ENCODE results near the gene HOMEZ. TPM values are rescaled to one million over a fixed set of nuclear protein-coding genes. Genes with fewer than 3 reads are reported as not detected.
"Not testable (repeated sequence)": the region's sequence is repeated elsewhere in the genome, so short reads cannot be mapped to it uniquely, and the experiment has no call there.

HOMEZ gene
- total RNA-seq, 1 experiment from 2014 or later = 7.6 TPM

- no peaks in the 10 kb centered on the region for H3K36me3 ChIP-seq (ENCODE audit: control insufficient read depth, insufficient read depth, low read length)
Observed at GRCh38 chr14:23237772-23238594, 47.9 kb downstream of the HOMEZ start, which contains the start of gene RNF212B. Gene RNF212B, plus strand, starts transcription at chr14:23237936. Its CDS starts 2,410 bp downstream, at chr14:23240346.

GRCh38 chr14:23232241-23232808 is 53.6 kb downstream of the HOMEZ start:
- DNase-seq (ENCODE audit: low read depth, low spot score); POLR2A ChIA-PET; H3K36me3 ChIP-seq (ENCODE audit: control insufficient read depth, insufficient read depth, low read length); BruUV-seq (replicated peaks); H3K4me1 ChIP-seq (ENCODE audit: control insufficient read depth, insufficient read depth, low read length); H3K4me3 ChIP-seq (ENCODE audit: low read depth in 2 of 2, low read length in 2 of 2); CTCF ChIA-PET; H3K27ac ChIP-seq (ENCODE audit: low read length); H3K9me3 ChIP-seq (ENCODE audit: control insufficient read depth, insufficient read depth, low read depth, low read length); intact Hi-C loops (cut with micrococcal nuclease; ENCODE audit: unreplicated experiment); ATAC-seq; in situ Hi-C loops (cut with HindIII; ENCODE audit: low pct_unique_long_range_greater_than_20kb, low sequenced_read_pairs); H3K27me3 ChIP-seq (ENCODE audit: control insufficient read depth, insufficient read depth, low read length): not testable (repeated sequence)

More at GRCh38 chr14:23237772-23238594, 47.9 kb downstream of the HOMEZ start, which contains the start of gene RNF212B:
- CTCF ChIA-PET = no interaction called here
- TF ChIP-seq SIN3A (IDR thresholded peaks at IDR 0.05; ENCODE audit: borderline replicate concordance, insufficient read depth, low read depth, low read length) = no peak
- Histone ChIP-seq H3K4me1 (ENCODE audit: control insufficient read depth, insufficient read depth, low read length) (no peaks in the 10 kb centered on the region), H3K27ac (ENCODE audit: low read length) (no peak within 1 kb of the TSS), H3K9me3 (ENCODE audit: control insufficient read depth, insufficient read depth, low read depth, low read length) (no peaks in the 10 kb centered on the region), H3K4me3 (ENCODE audit: low read depth in 2 of 2, low read length in 2 of 2) (peak within 1 kb of the TSS; percentile 27 to 34), H3K27me3 (ENCODE audit: control insufficient read depth, insufficient read depth, low read length) (peaks cover 3% of the 10 kb centered on the region; the same call in 1 of the 2 replicates)
- peak; percentile 100 for ATAC-seq
- POLR2A ChIA-PET = no interaction called here
- no peak for DNase-seq (ENCODE audit: low read depth, low spot score)
- intact Hi-C loops (cut with micrococcal nuclease; ENCODE audit: unreplicated experiment) (no loop called here), in situ Hi-C loops (cut with HindIII; ENCODE audit: low pct_unique_long_range_greater_than_20kb, low sequenced_read_pairs) (no loop called here)
- no TSS peak for BruUV-seq (replicated peaks)

GRCh38 chr14:23228812-23229211 is 57.1 kb downstream of the HOMEZ start:
- H3K4me3 ChIP-seq (ENCODE audit: low read depth in 2 of 2, low read length in 2 of 2) = no peak overlapping the region
- intact Hi-C loops (cut with micrococcal nuclease; ENCODE audit: unreplicated experiment) (no loop called here), in situ Hi-C loops (cut with HindIII; ENCODE audit: low pct_unique_long_range_greater_than_20kb, low sequenced_read_pairs) (no loop called here)
- TF ChIP-seq CTCF (IDR thresholded peaks at IDR 0.05) = no peak
- TF ChIP-seq TCF7L2 (IDR thresholded peaks at IDR 0.05; ENCODE audit: low read depth, low read length) = no peak
- TF ChIP-seq REST (IDR thresholded peaks at IDR 0.05; ENCODE audit: insufficient read depth in 1 of 2, low read depth in 2 of 2, low read length in 1 of 2) = no peak
- TF ChIP-seq SIN3A (IDR thresholded peaks at IDR 0.05; ENCODE audit: borderline replicate concordance, insufficient read depth, low read depth, low read length) = no peak
- TF ChIP-seq POLR2AphosphoS5 (IDR thresholded peaks at IDR 0.05; ENCODE audit: low read depth, low read length) = no peak
- H3K36me3 ChIP-seq (ENCODE audit: control insufficient read depth, insufficient read depth, low read length) = no peaks in the 10 kb centered on the region
- H3K4me1 ChIP-seq (ENCODE audit: control insufficient read depth, insufficient read depth, low read length) = no peaks in the 10 kb centered on the region
- ATAC-seq = no peak
- DNase-seq (ENCODE audit: low read depth, low spot score) = no peak
- ChIA-PET CTCF (no interaction called here), POLR2A (no interaction called here)
- no peaks in the 10 kb centered on the region for H3K9me3 ChIP-seq (ENCODE audit: control insufficient read depth, insufficient read depth, low read depth, low read length)
- BruUV-seq (replicated peaks) = no TSS peak
- H3K27me3 ChIP-seq (ENCODE audit: control insufficient read depth, insufficient read depth, low read length) = no peaks in the 10 kb centered on the region
- no peak overlapping the region for H3K27ac ChIP-seq (ENCODE audit: low read length)
